Neural crest cell (in vitro differentiated cells): ENCODE data around the gene AGPAT4. TPM values are rescaled to one million over a fixed set of nuclear protein-coding genes. Genes with fewer than 3 reads are reported as not detected.
"Not testable (repeated sequence)": the region's sequence is repeated elsewhere in the genome, so short reads cannot be mapped to it uniquely, and the experiment has no call there.

Experiments
- DNase-seq: peaks from one replicate; pipeline ENCODE4 v3.0.0; 2021; ENCODE audit warnings: low read depth, mixed read lengths, low spot score
- H3K27ac Mint-ChIP-seq: one replicate; pipeline ENCODE4 v1.8.0; 2021; ENCODE audit warnings: mild to moderate bottlenecking, mixed read lengths; ENCODE audit not compliant: unreplicated experiment
- H3K27me3 Mint-ChIP-seq: 2 replicates; pipeline ENCODE4 v1.8.0; 2021; ENCODE audit warnings: low read depth, mild to moderate bottlenecking, mixed read lengths
- H3K36me3 Mint-ChIP-seq: 2 replicates; pipeline ENCODE4 v1.8.0; 2021; ENCODE audit warnings: low read depth, mild to moderate bottlenecking, mixed read lengths
- H3K4me1 Mint-ChIP-seq: 2 replicates; pipeline ENCODE4 v1.8.0; 2021; ENCODE audit warnings: mixed read lengths
- H3K4me3 Mint-ChIP-seq: one replicate; pipeline ENCODE4 v1.8.0; 2021; ENCODE audit warnings: mild to moderate bottlenecking, mixed read lengths
- H3K9me3 Mint-ChIP-seq: 2 replicates; pipeline ENCODE4 v1.8.0; 2021; ENCODE audit warnings: mixed read lengths
- CTCF ChIP-seq: fragments of 200-600 bp; sonication (generic); conservative IDR thresholded peaks from 2 replicates; pipeline ENCODE4 v1.5.0; 2021; ENCODE audit warnings: antibody characterized with exemption, mild to moderate bottlenecking
- total RNA-seq: library from RNA; stranded (reverse); gene quantifications from 2 replicates; pipeline ENCODE4 v1.2.1, GENCODE V29; 2021

AGPAT4 gene
- total RNA-seq, 1 donor from 2014 or later, result 37.6 TPM

GRCh38 chr6:161186173-161186769 is 87.6 kb downstream of the AGPAT4 start:
- TF ChIP-seq CTCF, result no peak
- H3K9me3 Mint-ChIP-seq, result peaks cover 12% of the 10 kb centered on the region
- H3K36me3 Mint-ChIP-seq, result peaks cover 59% of the 10 kb centered on the region

GRCh38 chr6:161181121-161181520 is 92.7 kb downstream of the AGPAT4 start:
- Mint-ChIP-seq H3K9me3 (peaks cover 9% of the 10 kb centered on the region), H3K36me3 (peaks cover 66% of the 10 kb centered on the region), H3K4me1 (no peaks in the 10 kb centered on the region), H3K4me3 (no peak overlapping the region), H3K27me3 (no peaks in the 10 kb centered on the region), H3K27ac (no peak overlapping the region)
- TF ChIP-seq CTCF, result no peak
- DNase-seq, result no peak

More at GRCh38 chr6:161186173-161186769, 87.6 kb downstream of the AGPAT4 start:
- DNase-seq, result no peak
- H3K4me1 Mint-ChIP-seq, result no peaks in the 10 kb centered on the region
- no peaks in the 10 kb centered on the region for H3K27me3 Mint-ChIP-seq
- peak overlapping the region; percentile 44 for H3K27ac Mint-ChIP-seq
- H3K4me3 Mint-ChIP-seq, result no peak overlapping the region

- H3K4me3 Mint-ChIP-seq, DNase-seq, H3K27me3 Mint-ChIP-seq, H3K27ac Mint-ChIP-seq, H3K4me1 Mint-ChIP-seq, H3K9me3 Mint-ChIP-seq: not testable (repeated sequence)
- H3K36me3 Mint-ChIP-seq, result peaks cover 60% of the 10 kb centered on the region
These were observed 95.7 kb downstream of the AGPAT4 start for GRCh38 chr6:161178155-161178554.

GRCh38 chr6:161176428-161176827 is 97.4 kb downstream of the AGPAT4 start:
- H3K27me3 Mint-ChIP-seq, H3K4me1 Mint-ChIP-seq, DNase-seq, H3K4me3 Mint-ChIP-seq, H3K27ac Mint-ChIP-seq: not testable (repeated sequence)
- peaks cover 12% of the 10 kb centered on the region for H3K9me3 Mint-ChIP-seq
- peaks cover 61% of the 10 kb centered on the region for H3K36me3 Mint-ChIP-seq

GRCh38 chr6:161172769-161173168 is 101.1 kb downstream of the AGPAT4 start:
- not testable (repeated sequence) for H3K9me3 Mint-ChIP-seq, H3K27ac Mint-ChIP-seq, H3K4me3 Mint-ChIP-seq, DNase-seq, H3K27me3 Mint-ChIP-seq
- Mint-ChIP-seq H3K36me3 (peaks cover 59% of the 10 kb centered on the region), H3K4me1 (peaks cover 28% of the 10 kb centered on the region)

- Mint-ChIP-seq H3K4me1 (peaks cover 30% of the 10 kb centered on the region), H3K36me3 (peaks cover 43% of the 10 kb centered on the region), H3K27me3 (no peaks in the 10 kb centered on the region), H3K9me3 (peaks cover 2% of the 10 kb centered on the region), H3K27ac (no peak overlapping the region), H3K4me3 (no peak overlapping the region)
- no peak for TF ChIP-seq CTCF
- no peak for DNase-seq
These were observed 102.7 kb downstream of the AGPAT4 start for GRCh38 chr6:161171207-161171606.

- no peak overlapping the region for H3K4me3 Mint-ChIP-seq
- no peaks in the 10 kb centered on the region for H3K27me3 Mint-ChIP-seq
- H3K4me1 Mint-ChIP-seq, result peaks cover 30% of the 10 kb centered on the region
- H3K27ac Mint-ChIP-seq, result no peak overlapping the region
- TF ChIP-seq CTCF, result no peak
- no peak for DNase-seq
- H3K9me3 Mint-ChIP-seq, result peaks cover 2% of the 10 kb centered on the region
- H3K36me3 Mint-ChIP-seq, result peaks cover 40% of the 10 kb centered on the region
These were observed 104.2 kb downstream of the AGPAT4 start for GRCh38 chr6:161169696-161170095.
